Upper lobe of left lung (tissue), 4 donors: ENCODE measurements around the gene LAG3.

Experiments used
- CTCF ChIP-seq, 6 experiments: fragments of 450-650 bp in 4 of 6; fragments of 200-600 bp in 2 of 6; sonication (generic) in 2 of 6; IDR thresholded peaks; one replicate each; pipeline ENCODE4 v1.5.1; 2016 to 2019; ENCODE audit warnings: antibody characterized with exemption in 6 of 6
- EP300 ChIP-seq, 4 donors: sonication (generic); formaldehyde crosslinking; IDR thresholded peaks; one replicate each; pipeline ENCODE4 v1.5.1; 2017; ENCODE audit warnings: antibody characterized with exemption in 4 of 4, control low read depth in 2 of 4
- POLR2A ChIP-seq, 4 donors: fragments of 450-650 bp; IDR thresholded peaks; one replicate each; pipeline ENCODE4 v1.5.1; 2016 to 2017; ENCODE audit warnings: antibody characterized with exemption in 4 of 4, mild to moderate bottlenecking in 2 of 4
- POLR2AphosphoS5 ChIP-seq, 2 donors: sonication (generic); formaldehyde crosslinking; IDR thresholded peaks; one replicate each; pipeline ENCODE4 v1.5.1; 2017; ENCODE audit warnings: antibody characterized with exemption in 2 of 2

DNA sequence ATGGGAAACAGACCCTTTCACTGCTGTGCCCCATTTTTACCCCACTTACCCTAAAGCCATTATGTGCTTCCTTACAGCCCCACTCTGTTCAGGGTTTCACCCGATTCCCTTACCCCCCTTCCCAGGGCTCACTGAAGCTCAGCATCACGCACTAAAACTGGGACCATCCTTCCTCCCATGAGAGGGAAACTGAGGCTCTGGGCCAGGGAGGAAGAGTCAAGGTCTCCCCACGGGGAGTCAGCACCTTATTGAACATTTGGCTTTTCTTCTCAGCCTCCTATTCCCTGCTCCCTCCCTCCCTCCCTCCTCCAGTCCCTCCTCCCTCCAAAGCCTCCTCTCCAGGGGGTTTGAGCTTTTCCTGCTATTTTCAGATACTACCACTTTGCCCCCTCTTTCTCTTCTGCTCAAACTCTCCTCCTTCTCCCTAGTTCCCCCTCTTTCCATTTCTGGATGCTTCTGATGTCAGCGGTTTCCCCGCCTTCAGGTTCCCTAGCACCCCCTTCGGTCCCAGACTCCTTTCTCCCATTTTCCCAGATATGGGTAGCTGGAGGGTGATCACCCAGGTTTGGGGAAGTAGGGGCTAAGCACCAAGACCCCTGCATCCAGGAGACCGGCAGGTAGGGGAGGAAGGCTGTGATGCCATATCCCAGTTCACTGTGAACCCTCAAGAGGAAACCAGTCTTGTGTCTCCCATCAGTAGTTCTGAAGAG lies 50.3 kb downstream of the LAG3 start:
- TF ChIP-seq POLR2A (IDR thresholded peaks at IDR 0.05): no peak
- TF ChIP-seq CTCF (IDR thresholded peaks at IDR 0.05): no peak
- TF ChIP-seq POLR2AphosphoS5 (IDR thresholded peaks at IDR 0.05): no peak
- TF ChIP-seq EP300 (IDR thresholded peaks at IDR 0.05): no peak
